Ishikawa (cell line): ENCODE results near the gene CYB561.

ENCODE experiments used
- CEBPB ChIP-seq: IDR thresholded peaks from 2 replicates; pipeline ENCODE4 v1.6.1; 2012
- CREB1 ChIP-seq: IDR thresholded peaks from 2 replicates; pipeline ENCODE4 v1.6.1; 2012; ENCODE audit warnings: low read depth
- EGR1 ChIP-seq: IDR thresholded peaks from 2 replicates; pipeline ENCODE4 v1.6.1; 2012
- EP300 ChIP-seq: IDR thresholded peaks from 2 replicates; pipeline ENCODE4 v1.6.1; 2012; ENCODE audit warnings: borderline replicate concordance
- FOXM1 ChIP-seq: IDR thresholded peaks from 2 replicates; pipeline ENCODE4 v1.6.1; 2012; ENCODE audit warnings: low read depth, borderline replicate concordance
- NFIC ChIP-seq: IDR thresholded peaks from 2 replicates; pipeline ENCODE4 v1.6.1; 2012
- RAD21 ChIP-seq: IDR thresholded peaks from 2 replicates; pipeline ENCODE4 v1.6.1; 2012; ENCODE audit warnings: low read depth
- REST ChIP-seq: IDR thresholded peaks from 2 replicates; pipeline ENCODE4 v1.6.1; 2012; ENCODE audit warnings: low read depth, mild to moderate bottlenecking
- TAF1 ChIP-seq: IDR thresholded peaks from 2 replicates; pipeline ENCODE4 v1.6.1; 2012; ENCODE audit warnings: low read depth, mild to moderate bottlenecking
- TCF12 ChIP-seq: IDR thresholded peaks from 2 replicates; pipeline ENCODE4 v1.6.1; 2012; ENCODE audit warnings: low read depth
- TEAD4 ChIP-seq: IDR thresholded peaks from 2 replicates; pipeline ENCODE4 v1.6.1; 2012
- YY1 ChIP-seq: IDR thresholded peaks from 2 replicates; pipeline ENCODE4 v1.6.1; 2012; ENCODE audit warnings: low read depth
- ZBTB7A ChIP-seq: IDR thresholded peaks from 2 replicates; pipeline ENCODE4 v1.6.1; 2012; ENCODE audit warnings: low read depth
- TF ChIP-seq, protein P1 (sequence below): IDR thresholded peaks from 2 replicates; pipeline ENCODE4 v1.6.1; 2012
- TF ChIP-seq, protein P2 (sequence below): IDR thresholded peaks from 2 replicates; pipeline ENCODE4 v1.6.1; 2012

The CYB561 gene

DNA sequence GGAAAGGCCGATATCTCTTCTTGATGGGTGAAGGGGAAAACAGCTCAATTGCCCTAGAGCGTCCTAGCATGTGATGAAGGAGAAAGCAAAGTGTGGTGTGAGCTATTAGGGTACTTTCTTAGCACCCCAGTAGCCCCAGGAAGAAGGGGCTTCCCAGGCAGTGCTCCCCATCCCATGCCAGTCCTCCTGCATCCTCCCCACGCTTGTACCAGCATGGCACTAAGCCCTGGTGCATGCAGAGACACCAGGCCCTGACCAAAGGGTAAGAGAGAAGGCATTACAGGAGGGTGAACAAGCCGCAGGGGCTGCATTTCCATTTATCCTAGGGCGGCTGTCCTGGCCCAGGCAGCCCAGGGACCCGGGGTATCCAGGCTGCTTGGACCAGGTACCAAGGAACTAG, 3.1 kb downstream of the CYB561 start:
- TF ChIP-seq TAF1, result no peak
- no peak for TF ChIP-seq RAD21
- TF ChIP-seq REST, result no peak

DNA sequence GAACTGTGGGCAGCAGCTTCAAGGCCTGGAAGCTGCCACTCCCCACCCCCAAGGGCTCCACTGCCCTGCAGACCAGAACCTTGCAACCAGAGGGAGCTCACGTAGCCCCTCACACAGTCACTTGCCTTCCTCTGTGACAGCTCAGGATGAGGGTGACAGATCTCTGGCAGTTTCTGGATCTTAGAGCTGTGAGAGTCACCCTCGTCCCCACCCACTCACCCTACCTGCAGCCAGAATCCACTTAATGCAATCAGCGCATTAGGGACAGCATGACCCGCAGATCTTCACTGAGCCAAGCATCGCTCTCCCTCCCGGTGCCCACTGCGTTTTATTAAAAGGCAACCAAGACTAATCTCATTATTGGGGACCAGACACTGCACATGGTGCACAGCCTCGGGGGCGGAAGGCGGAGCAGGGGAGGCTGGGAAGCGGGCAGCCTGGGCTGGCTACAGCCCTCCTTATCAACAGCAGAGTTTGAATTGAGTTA, 3.5 kb downstream of the CYB561 start:
- TF ChIP-seq, protein P1, sequence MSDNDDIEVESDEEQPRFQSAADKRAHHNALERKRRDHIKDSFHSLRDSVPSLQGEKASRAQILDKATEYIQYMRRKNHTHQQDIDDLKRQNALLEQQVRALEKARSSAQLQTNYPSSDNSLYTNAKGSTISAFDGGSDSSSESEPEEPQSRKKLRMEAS, result no peak

DNA sequence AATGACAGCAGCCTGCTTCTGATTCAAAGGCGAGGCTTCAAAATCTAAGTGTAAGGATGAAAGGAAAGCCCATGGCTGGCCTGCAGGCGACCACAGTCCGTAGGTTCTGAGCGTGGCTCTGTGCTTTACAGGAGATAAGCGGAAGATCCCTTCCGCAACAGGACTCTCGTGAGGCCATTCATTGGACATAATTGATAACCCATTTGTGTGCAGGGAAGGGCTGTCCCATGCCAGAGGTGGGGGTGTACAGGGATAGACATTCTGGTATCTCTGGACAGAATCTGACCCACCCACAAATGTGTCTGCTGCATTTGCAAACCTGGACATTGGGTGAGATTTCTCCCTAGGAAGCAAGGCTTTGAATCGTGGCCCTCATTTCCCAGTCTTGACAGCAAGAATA, 4.0 kb downstream of the CYB561 start:
- no peak for TF ChIP-seq TEAD4
- no peak for TF ChIP-seq ZBTB7A
- no peak for TF ChIP-seq YY1
- TF ChIP-seq EGR1, result no peak
- TF ChIP-seq, protein P1, result no peak
- TF ChIP-seq CREB1, result no peak
- TF ChIP-seq NFIC, result no peak
- no peak for TF ChIP-seq TAF1

DNA sequence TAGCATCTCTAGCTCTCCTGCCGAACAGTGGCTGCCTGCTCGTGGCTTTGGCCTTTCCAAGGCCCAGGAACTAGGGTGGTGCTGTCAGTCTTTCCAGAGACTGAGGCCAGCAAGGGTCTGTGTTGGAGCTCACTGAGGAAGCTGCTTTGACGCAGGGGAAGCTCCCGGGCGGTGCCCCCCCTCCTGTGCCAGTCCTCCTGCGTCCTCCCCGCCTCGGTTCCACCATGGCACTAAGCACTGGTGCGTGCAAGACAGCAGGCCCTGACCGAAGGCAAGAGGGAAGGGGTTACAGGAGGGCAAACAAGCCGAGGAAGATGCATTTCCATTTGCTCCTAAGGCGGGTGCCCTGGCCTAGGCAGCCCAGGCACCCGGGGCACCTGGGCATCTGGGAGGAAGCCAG, 4.5 kb downstream of the CYB561 start:
- TF ChIP-seq CREB1, result no peak
- TF ChIP-seq ZBTB7A, result no peak
- no peak for TF ChIP-seq TAF1

- no peak for TF ChIP-seq FOXM1
- no peak for TF ChIP-seq CEBPB
- no peak for TF ChIP-seq TAF1
- TF ChIP-seq, protein P1, result no peak
- no peak for TF ChIP-seq RAD21
- no peak for TF ChIP-seq CREB1
- no peak for TF ChIP-seq EP300
- TF ChIP-seq TEAD4, result no peak
- no peak for TF ChIP-seq EGR1
- TF ChIP-seq REST, result no peak
- TF ChIP-seq TCF12, result no peak
- TF ChIP-seq, protein P2, sequence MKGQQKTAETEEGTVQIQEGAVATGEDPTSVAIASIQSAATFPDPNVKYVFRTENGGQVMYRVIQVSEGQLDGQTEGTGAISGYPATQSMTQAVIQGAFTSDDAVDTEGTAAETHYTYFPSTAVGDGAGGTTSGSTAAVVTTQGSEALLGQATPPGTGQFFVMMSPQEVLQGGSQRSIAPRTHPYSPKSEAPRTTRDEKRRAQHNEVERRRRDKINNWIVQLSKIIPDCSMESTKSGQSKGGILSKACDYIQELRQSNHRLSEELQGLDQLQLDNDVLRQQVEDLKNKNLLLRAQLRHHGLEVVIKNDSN, result no peak
- TF ChIP-seq YY1, result no peak
- TF ChIP-seq NFIC, result no peak
- no peak for TF ChIP-seq ZBTB7A
Measured at GRCh38 chr17:63440770-63441335, 5.3 kb downstream of the CYB561 start.

DNA sequence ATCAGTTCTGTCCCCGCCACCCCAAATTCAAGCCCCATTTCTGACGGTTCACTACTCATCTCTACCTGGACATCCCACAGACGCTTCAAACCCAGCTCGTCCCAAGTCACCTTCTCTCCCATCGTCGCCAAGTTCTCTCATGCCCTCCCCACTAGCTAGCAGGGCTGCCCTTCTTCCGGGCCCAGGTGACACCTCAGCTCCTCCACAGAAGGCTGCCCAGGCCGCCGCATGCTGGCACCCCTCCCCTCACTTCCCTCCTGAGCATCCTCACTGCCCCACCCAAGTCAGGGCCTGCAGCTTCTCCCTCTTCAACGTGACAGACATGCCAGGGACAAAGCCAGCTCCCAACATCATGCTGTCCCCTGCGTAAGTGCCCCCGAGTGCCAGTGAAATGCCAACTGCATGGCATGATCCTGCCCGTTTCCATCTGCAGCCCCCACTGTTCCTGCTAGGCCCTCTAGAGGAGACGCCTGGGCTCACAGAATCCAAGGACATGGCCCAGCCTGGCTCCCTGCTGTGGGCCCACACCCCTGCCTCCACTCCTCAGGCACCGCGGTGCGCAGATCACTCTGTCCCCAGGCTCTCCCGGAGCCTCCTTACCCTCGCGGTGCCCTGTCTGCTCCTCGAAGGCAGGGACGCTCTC, 5.9 kb downstream of the CYB561 start:
- TF ChIP-seq, protein P2, result no peak
- no peak for TF ChIP-seq ZBTB7A
- TF ChIP-seq, protein P1, result no peak
- no peak for TF ChIP-seq CEBPB
- TF ChIP-seq TAF1, result no peak
- TF ChIP-seq NFIC, result no peak
- no peak for TF ChIP-seq REST
- TF ChIP-seq FOXM1, result no peak
- no peak for TF ChIP-seq RAD21
- TF ChIP-seq TCF12, result no peak
